SIG-M5 (cell line): ENCODE results near the gene CST8.

Experiments
- DNase-seq: peaks from one replicate; lab custom pipeline; 2025; lab: John Stamatoyannopoulos, UW

Gene CST8

DNA sequence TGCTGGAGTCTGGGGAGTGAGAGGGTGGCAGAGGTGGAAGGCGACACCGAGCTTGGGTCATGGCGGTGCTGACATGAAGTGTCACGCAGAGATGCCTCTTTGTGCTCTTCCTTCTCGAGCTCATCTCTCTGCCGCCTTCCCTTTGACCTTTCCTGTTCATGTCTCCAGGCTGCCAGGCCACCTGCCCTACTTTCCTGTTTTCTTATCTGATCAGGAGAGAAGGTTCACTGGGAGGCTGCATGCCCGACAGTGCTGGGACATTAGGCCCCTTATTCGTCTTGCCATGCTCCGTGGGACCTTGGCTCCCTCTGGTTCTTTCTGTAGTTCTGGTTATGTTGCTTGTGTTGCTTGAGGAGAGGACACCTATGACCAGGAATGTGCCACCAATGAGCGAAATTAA lies 33.2 kb downstream of the CST8 start:
- no peak for DNase-seq

DNA sequence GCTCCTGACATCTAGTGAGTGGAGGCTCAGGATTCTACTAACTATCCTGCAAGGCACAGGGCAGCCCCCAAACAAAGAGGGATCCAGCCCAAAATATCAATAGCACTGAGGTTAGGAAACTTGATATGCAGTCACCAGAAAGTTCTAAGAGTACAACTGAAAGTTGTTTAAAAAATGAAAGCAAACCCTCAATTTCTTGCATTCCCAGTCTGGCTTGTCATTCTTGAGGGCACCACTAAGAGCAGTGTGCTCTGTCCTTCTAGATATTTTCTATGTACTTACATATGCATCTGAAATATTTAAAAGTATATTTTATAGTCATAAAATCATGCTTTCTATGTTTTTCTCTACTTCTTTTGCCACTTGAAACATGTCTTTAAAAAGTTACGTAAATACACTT lies 35.9 kb downstream of the CST8 start:
- DNase-seq, result no peak

DNA sequence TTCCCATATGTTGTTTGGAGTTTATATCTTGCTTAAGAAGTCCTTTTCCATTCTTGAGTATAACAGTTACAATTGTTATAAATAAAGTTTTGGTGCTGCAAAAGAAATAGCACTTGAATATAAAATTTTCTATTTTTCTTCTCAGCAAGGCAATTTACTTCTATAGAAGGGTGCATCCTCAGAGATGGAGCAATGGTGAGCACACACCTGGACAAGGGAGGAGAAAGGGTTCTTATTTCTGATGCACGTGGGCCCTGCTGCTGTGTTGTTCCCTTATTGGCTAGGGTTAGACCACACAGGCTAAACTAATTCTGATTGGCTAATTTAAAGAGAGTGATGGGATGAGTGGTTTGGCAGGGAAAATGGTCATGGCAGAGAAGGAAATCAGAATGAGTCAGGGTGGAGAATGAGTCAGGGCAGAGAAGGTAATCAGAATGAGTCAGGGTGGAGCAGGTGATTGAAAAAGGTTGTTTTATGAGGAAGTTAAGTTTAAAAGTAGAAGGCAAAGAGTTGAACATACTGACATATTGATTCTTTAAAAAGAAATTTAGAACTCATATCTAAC lies 38.0 kb downstream of the CST8 start:
- DNase-seq, result no peak

DNA sequence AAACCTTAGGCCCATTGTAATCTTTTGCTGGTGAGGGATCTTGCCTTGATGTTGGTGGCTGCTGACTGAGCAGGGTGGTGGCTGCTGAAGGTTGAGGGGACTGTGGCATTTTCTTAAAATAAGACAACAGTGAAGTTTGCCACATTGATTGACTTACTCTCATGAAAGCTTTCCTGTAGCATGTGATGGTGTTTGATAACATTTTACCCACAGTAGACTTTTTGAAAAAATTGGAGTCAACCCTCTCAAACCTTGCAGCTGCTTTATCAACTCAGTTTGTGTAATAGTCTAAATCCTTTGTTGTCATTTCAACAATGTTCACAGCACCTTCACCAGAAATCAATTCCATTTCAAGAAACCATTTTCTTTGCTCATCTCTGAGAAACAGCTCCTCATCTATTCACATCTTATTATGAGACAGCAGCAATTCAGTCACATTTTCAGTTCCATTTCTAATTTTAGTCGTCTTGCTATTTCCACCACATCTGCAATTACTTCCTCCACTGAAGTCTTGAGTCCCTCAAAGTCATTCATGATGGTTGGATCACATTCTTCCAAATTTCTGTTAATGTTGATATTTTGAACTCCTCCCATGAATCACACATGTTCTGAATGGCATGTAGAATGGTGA lies 40.1 kb downstream of the CST8 start:
- DNase-seq, result no peak

DNA sequence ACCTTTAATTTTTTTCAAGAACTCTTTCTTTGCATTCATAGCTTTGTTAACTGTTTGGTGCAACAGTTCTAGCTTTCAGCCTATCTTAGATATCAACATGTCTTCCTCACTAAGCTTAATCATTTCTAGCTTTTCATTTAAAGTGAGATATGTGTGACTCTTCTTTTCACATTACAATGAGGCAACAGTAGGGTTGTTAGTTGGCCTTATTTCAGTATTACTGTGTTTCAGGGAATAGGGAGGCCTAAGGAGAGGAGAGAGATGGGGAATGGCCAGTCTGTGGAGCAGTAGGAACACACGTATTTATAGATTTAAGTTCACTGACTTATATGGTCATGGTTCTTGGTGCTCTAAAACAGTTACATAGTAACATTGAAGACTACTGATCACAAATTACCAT lies 41.6 kb downstream of the CST8 start:
- DNase-seq, result no peak

DNA sequence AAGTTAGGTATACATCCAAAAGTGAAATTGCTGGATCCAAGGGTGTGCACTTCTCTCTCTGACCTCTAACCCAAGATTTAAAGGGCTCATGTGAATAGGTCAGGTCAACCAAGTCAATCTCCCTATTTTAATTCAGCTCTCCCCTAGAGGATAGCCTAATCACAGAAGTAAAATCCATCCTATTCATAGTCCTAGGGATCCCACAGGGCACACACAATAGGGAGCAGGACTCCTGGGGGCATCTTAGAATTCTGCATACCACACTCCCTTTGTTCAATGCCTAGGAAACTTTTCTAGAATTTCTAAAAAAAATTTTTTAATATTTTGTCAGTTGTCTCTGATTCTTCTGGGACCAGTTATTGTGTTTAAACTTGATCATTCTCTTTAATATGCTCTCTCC lies 42.2 kb downstream of the CST8 start:
- no peak for DNase-seq

DNA sequence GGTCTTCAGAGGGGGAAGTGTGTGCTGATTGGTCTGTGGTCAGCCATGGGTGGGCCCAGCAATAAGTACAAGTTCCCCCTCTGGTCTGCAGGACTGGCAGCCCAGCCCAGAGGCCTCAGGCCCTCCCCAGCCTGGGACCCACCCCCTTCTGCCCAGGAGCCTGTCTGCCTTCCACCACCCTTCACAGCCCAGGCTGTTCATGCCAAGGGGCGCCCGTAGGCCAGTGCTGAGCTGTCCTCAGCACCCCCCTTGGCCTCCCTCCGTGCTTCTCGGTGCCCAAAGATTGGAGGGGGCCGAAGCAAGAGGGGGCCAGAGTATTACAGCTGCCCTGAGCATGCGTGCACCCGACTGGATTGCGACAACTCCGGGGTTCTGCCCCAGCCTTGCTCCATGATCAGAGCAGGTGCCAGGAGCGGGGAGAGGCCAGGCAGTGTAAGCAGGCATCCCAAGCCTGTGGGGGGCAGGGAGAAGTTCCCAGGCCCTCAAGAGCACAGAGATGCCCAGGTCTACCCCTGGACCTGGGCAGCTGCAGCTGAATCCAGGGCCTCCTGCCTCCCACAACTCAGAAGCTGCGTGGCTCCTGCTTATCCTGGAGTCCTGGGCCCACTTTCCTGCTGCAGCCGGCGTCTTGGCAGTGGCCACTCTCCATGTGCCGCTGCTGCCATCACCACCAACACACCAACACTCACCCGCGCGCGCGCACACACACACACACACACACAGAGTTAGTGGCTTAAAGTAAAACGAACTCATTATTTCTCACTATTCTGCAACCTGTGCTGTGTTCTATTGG lies 44.1 kb downstream of the CST8 start:
- no peak for DNase-seq

DNA sequence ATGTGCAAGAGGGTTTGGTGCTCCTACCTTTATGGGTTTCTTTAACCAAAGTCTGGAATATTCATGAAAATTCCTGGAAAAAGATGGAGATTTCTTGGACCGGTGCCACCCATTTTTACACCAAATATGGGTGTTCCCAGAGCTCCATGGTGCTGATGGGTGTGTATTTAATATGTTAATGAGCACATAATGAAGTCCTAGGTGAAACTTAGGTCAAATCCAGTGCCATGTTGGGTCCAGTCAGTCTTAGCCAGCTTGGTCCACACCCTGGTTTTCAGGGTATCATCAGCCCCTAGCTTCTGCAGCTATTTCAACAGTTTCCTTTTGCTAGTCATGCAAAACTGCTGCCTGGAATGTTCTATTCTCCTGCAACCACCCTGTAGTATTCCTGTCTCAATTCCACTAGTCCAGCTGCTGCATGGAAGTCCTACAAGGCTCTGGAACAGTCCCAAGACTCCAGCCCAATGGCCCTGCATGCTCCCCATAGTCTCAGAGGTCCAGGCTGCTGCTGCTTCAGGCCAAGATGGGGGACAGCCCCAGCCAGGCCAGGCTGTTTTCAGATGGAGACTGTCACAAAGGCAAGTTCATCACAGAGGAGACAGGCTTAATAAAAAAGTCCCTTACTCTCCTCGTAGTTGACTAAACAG lies 45.5 kb downstream of the CST8 start:
- no peak for DNase-seq

DNA sequence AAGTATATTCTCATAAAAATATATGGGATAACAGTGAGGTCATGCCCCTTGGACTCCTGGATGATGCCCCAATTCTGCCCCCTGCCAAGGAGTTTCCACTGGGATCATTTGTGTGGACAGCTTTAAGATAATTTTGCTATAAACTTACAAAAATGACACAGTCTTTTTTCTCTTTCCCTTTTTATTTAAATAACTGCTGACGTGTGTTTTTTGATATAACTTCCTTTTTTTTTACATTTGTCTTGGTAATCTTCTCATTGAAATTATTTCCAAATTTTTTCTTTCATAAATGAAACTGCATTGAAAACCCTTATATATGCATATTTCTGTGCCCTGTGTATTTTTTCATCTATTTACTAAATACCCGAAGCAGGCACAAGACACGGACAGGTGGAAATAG lies 46.1 kb downstream of the CST8 start:
- no peak for DNase-seq

DNA sequence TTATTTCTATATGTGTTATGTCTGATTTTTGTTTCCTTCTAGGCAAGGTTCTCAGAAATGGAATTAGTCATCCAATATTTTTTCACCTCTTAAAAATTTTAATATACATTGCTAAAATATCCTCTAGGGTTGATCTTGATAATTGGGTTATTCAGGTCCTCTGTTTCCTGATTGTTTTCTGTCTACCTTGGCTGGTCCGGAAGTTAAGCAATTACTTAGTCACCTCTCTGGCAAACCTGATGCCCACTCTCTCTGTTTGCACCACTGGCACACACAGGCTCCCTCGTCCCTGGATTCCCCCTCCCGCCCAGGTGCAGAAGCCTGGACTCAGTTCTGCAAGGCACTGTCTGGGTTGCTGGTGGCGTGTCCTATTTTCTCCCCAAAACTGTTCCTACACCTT lies 49.7 kb downstream of the CST8 start:
- no peak for DNase-seq

DNA sequence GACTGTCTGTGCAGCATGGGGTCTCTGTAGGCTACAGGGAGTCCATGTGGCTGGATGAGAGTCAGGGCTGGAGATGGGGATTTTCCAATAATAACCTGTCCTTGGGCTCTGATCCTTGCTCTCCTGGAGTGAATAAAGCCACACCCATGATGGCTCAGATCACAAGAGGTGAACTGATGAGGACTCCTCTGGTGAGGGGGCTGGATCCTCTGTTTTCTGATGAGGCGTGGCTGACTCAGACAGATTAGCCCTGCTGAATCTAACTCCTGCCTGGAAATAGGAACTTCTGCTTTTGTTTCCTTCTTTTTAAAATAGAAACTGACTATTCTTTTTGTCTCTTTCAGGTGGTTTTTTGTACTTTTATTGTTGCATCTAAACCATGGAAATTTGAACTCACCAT lies 50.4 kb downstream of the CST8 start:
- no peak for DNase-seq

DNA sequence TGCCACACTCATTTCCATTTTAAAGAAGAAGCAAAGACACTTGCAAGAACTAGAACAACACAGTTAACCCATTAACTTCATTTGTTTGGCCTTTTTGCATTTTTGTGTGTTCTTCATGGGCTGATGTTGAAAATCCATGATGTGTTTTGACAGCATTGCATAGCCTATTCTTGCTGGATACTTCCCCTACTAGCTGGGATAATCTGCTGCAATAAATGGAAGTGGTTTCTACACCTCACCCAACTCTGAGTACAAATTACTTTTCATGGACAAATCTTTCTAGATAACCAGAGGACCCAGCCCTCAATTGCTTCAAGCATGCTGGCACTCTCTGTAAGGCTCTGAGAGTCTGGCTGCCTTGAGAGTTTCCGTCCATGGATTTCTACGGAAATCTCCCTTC lies 50.9 kb downstream of the CST8 start:
- DNase-seq, result no peak

DNA sequence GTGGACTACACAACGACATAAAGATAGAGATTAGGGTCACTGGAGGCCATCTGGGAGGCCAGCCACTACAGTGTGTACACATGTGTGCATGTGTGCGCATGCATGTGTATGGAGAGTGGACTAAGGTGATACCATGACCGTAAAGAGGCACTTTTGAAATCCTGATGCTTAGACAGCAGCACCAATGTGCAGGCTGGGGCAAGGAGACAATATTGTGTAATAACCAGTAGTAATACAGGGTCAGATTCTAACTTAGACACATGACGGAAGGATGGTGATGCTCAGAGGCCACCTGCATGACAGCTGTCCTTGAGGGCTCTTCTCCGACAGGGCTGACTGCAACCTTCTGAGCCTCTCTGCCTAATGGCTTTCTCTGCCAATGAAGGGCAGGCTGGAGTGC lies 51.9 kb downstream of the CST8 start:
- DNase-seq, result no peak

DNA sequence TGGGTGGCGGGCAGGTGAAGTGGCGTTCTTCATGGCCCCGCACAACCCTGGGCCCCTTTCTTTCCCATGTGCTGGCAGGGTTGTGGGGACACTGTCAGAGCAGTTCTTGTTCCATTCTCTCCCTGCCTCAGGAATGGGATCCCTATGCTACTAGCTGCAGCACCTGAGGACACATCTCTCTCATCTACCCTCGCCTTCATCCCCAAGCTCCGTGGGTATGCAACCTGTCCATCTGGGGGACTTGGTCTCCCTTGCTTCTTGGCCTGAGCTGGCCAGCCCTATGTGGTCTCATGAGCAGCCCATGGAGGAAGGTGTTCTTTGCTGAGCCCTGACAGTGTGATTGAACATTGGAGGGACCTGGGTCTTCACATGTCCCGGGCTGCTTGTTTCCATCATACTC lies 53.2 kb downstream of the CST8 start:
- DNase-seq, result no peak
